HG03558 (cell line): ENCODE measurements around the gene CAPN12.

Experiments used
- ATAC-seq: cut with Tn5 transposase; IDR thresholded peaks from one replicate; pipeline ENCODE4 v1.9.1; 2021; ENCODE audit warnings: moderate number of reproducible peaks; ENCODE audit not compliant: unreplicated experiment; ENCODE audit errors: extremely low read depth

Gene CAPN12

GRCh38 chr19:38713865-38714264 lies 30.4 kb downstream of the CAPN12 start:
- no peak for ATAC-seq

GRCh38 chr19:38713227-38713649 lies 31.0 kb downstream of the CAPN12 start:
- ATAC-seq, result no peak

GRCh38 chr19:38712161-38712748 lies 32.0 kb downstream of the CAPN12 start:
- ATAC-seq, result no peak

- ATAC-seq, result no peak
These were observed 32.5 kb downstream of the CAPN12 start for GRCh38 chr19:38711726-38712153.

- ATAC-seq, result no peak
These were observed 33.1 kb downstream of the CAPN12 start for GRCh38 chr19:38710928-38711725.

- ATAC-seq, result no peak
These were observed 33.9 kb downstream of the CAPN12 start for GRCh38 chr19:38710416-38710702.

- ATAC-seq, result no peak
These were observed 34.4 kb downstream of the CAPN12 start for GRCh38 chr19:38709671-38710415.

- no peak for ATAC-seq
These were observed 35.2 kb downstream of the CAPN12 start for GRCh38 chr19:38709119-38709518.

GRCh38 chr19:38708413-38709024 lies 35.8 kb downstream of the CAPN12 start:
- no peak for ATAC-seq

GRCh38 chr19:38707512-38708114 lies 36.7 kb downstream of the CAPN12 start:
- ATAC-seq, result no peak

- ATAC-seq, result no peak
These were observed 37.3 kb downstream of the CAPN12 start for GRCh38 chr19:38706792-38707511.

- ATAC-seq, result no peak
These were observed 38.9 kb downstream of the CAPN12 start for GRCh38 chr19:38705197-38706019.

- ATAC-seq, result no peak
These were observed 39.7 kb downstream of the CAPN12 start for GRCh38 chr19:38704488-38705026.

GRCh38 chr19:38703509-38703908 lies 40.8 kb downstream of the CAPN12 start:
- ATAC-seq, result no peak

GRCh38 chr19:38702278-38702677 lies 42.0 kb downstream of the CAPN12 start:
- ATAC-seq, result no peak

- no peak for ATAC-seq
These were observed 42.7 kb downstream of the CAPN12 start for GRCh38 chr19:38701455-38702063.

- ATAC-seq, result no peak
These were observed 43.3 kb downstream of the CAPN12 start for GRCh38 chr19:38700902-38701454.

GRCh38 chr19:38700350-38700901 lies 43.8 kb downstream of the CAPN12 start:
- no peak for ATAC-seq
